ENCODE measurements around the gene ZNF366.

The ZNF366 gene

GRCh38 chr5:72412283-72413055 lies 94.7 kb downstream of the ZNF366 start:
- no peak for TF ChIP-seq CTCF (IDR thresholded peaks at IDR 0.05)
- peaks cover 0 to 10% of the 10 kb centered on the region in 2 experiments for H3K4me1 ChIP-seq (ENCODE audit: control insufficient read depth in 1 of 2, insufficient read depth in 1 of 2, low read depth in 1 of 2, low read length in 1 of 2)
- no peaks in the 10 kb centered on the region for H3K36me3 ChIP-seq
- H3K4me3 ChIP-seq (ENCODE audit: low read depth in 1 of 2, low read length in 1 of 2), result no peak overlapping the region
- no peak overlapping the region for H3K27ac ChIP-seq
- H3K9me3 ChIP-seq, result no peaks in the 10 kb centered on the region
- no peaks in the 10 kb centered on the region for H3K27me3 ChIP-seq

- Histone ChIP-seq H3K4me3 (ENCODE audit: low read depth in 1 of 2, low read length in 1 of 2) (no peak overlapping the region), H3K27ac (no peak overlapping the region), H3K9me3 (no peaks in the 10 kb centered on the region), H3K36me3 (no peaks in the 10 kb centered on the region), H3K27me3 (no peaks in the 10 kb centered on the region), H3K4me1 (ENCODE audit: control insufficient read depth in 1 of 2, insufficient read depth in 1 of 2, low read depth in 1 of 2, low read length in 1 of 2) (peaks cover 0 to 5% of the 10 kb centered on the region in 2 experiments)
- no peak for TF ChIP-seq CTCF (IDR thresholded peaks at IDR 0.05)
Observed at GRCh38 chr5:72410688-72411295, 96.4 kb downstream of the ZNF366 start.

- H3K9me3 ChIP-seq, result no peaks in the 10 kb centered on the region
- H3K27ac ChIP-seq, result no peak overlapping the region
- peaks cover 0 to 3% of the 10 kb centered on the region in 2 experiments for H3K4me1 ChIP-seq (ENCODE audit: control insufficient read depth in 1 of 2, insufficient read depth in 1 of 2, low read depth in 1 of 2, low read length in 1 of 2)
- no peak for TF ChIP-seq CTCF (IDR thresholded peaks at IDR 0.05)
- H3K36me3 ChIP-seq, result no peaks in the 10 kb centered on the region
- no peak overlapping the region for H3K4me3 ChIP-seq (ENCODE audit: low read depth in 1 of 2, low read length in 1 of 2)
- H3K27me3 ChIP-seq, result no peaks in the 10 kb centered on the region
Observed at GRCh38 chr5:72408603-72409002, 98.6 kb downstream of the ZNF366 start.

GRCh38 chr5:72408127-72408526 lies 99.1 kb downstream of the ZNF366 start:
- TF ChIP-seq CTCF (IDR thresholded peaks at IDR 0.05), result no peak
- Histone ChIP-seq H3K27me3 (no peaks in the 10 kb centered on the region), H3K36me3 (no peaks in the 10 kb centered on the region), H3K4me1 (ENCODE audit: control insufficient read depth in 1 of 2, insufficient read depth in 1 of 2, low read depth in 1 of 2, low read length in 1 of 2) (no peaks in the 10 kb centered on the region), H3K27ac (no peak overlapping the region), H3K4me3 (ENCODE audit: low read depth in 1 of 2, low read length in 1 of 2) (no peak overlapping the region), H3K9me3 (no peaks in the 10 kb centered on the region)

GRCh38 chr5:72407541-72407940 lies 99.7 kb downstream of the ZNF366 start:
- H3K4me3 ChIP-seq (ENCODE audit: low read depth in 1 of 2, low read length in 1 of 2), result no peak overlapping the region
- H3K36me3 ChIP-seq, result no peaks in the 10 kb centered on the region
- no peak overlapping the region for H3K27ac ChIP-seq
- no peaks in the 10 kb centered on the region for H3K9me3 ChIP-seq
- H3K27me3 ChIP-seq, result no peaks in the 10 kb centered on the region
- no peak for TF ChIP-seq CTCF (IDR thresholded peaks at IDR 0.05)
- no peaks in the 10 kb centered on the region for H3K4me1 ChIP-seq (ENCODE audit: control insufficient read depth in 1 of 2, insufficient read depth in 1 of 2, low read depth in 1 of 2, low read length in 1 of 2)

Data from neutrophil (primary cell).